GM12878 (cell line): ENCODE measurements around the gene NF1. TPM values are rescaled to one million over a fixed set of nuclear protein-coding genes. Genes with fewer than 3 reads are reported as not detected.

Experiments used
- ATAC-seq: fragments of 200-7000 bp; cut with Tn5 transposase; 3 replicates; pipeline ENCODE4 v1.9.1; 2020; ENCODE audit warnings: mild to moderate bottlenecking, moderate library complexity
- BruUV-seq: library from RNA; stranded (reverse); fragments of 400-500 nt; replicated peaks from 2 replicates; lab custom pipeline; 2021; lab: Mats Ljungman, UMichigan
- CTCF ChIA-PET: fragments of 300-600 bp; sonication (Branson Sonifier 250); formaldehyde crosslinking; extraction: SDS; loops from one replicate; lab custom pipeline; 2021; ENCODE audit warnings: inconsistent platforms; lab: Yijun Ruan, JAX
- POLR2A ChIA-PET: fragments of 350-600 bp; formaldehyde crosslinking; extraction: SDS; loops from one replicate; lab custom pipeline; 2021; ENCODE audit warnings: inconsistent platforms; lab: Charles Lee
- RAD21 ChIA-PET: fragments of 300-600 bp; sonication (Branson Sonifier 250); formaldehyde crosslinking; loops from one replicate; lab custom pipeline; 2023; ENCODE audit warnings: antibody characterized with exemption; ENCODE audit not compliant: unreplicated experiment; lab: Charles Lee
- SMC1A ChIA-PET: fragments of 300-600 bp; sonication (Branson Sonifier 250); formaldehyde crosslinking; loops from one replicate; lab custom pipeline; 2023; ENCODE audit not compliant: unreplicated experiment, uncharacterized antibody; lab: Charles Lee
- DNase-seq: peaks from one replicate; pipeline ENCODE4 v3.0.0-alpha.2; 2011; ENCODE audit warnings: low read depth, low spot score
- FAIRE-seq: peaks from 3 replicates; lab custom pipeline; 2011; peaks lifted over from hg19 to GRCh38; lab: Jason Lieb, UNC
- H2AFZ ChIP-seq: 2 replicates; pipeline ENCODE4 v1.6.0; 2011; ENCODE audit warnings: low read depth, low read length, control low read depth; ENCODE audit not compliant: control insufficient read depth
- H3K27ac ChIP-seq: 2 replicates; pipeline ENCODE4 v1.5.1; 2011; ENCODE audit warnings: control low read depth; ENCODE audit not compliant: control insufficient read depth, insufficient read depth
- H3K27me3 ChIP-seq, 2 experiments: replicated peaks in 1 of 2; 2 replicates each; pipeline versions ENCODE4 v1.6.0 to v1.6.1; 2011; ENCODE audit warnings: low read length in 1 of 2; ENCODE audit not compliant: control insufficient read depth in 2 of 2, insufficient read depth in 2 of 2
- H3K36me3 ChIP-seq, 2 experiments: 2 replicates each; pipeline ENCODE4 v1.5.1; 2011; ENCODE audit warnings: low read length in 1 of 2; ENCODE audit not compliant: control insufficient read depth in 2 of 2, insufficient read depth in 2 of 2
- H3K4me1 ChIP-seq: 2 replicates; pipeline ENCODE4 v1.6.1; 2011; ENCODE audit warnings: mild to moderate bottlenecking, low read length, moderate library complexity, mixed read lengths; ENCODE audit not compliant: control insufficient read depth, insufficient read depth
- H3K4me2 ChIP-seq: 2 replicates; pipeline ENCODE4 v1.6.0; 2011; ENCODE audit warnings: control low read depth; ENCODE audit not compliant: control insufficient read depth, insufficient read depth
- H3K4me3 ChIP-seq: fragments of 200-600 bp; sonication (generic); 2 replicates; pipeline ENCODE4 v1.5.1; 2016
- H3K79me2 ChIP-seq: 2 replicates; pipeline ENCODE4 v1.6.0; 2011; ENCODE audit warnings: low read length; ENCODE audit not compliant: control insufficient read depth, insufficient read depth
- H3K9ac ChIP-seq: 2 replicates; pipeline ENCODE4 v1.8.0; 2011; ENCODE audit warnings: low read length, control low read depth, mixed read lengths; ENCODE audit not compliant: control insufficient read depth, insufficient read depth
- H3K9me3 ChIP-seq: replicated peaks from 3 replicates; pipeline ENCODE4 v1.5.1; 2011; ENCODE audit warnings: mild to moderate bottlenecking, low read length; ENCODE audit not compliant: control insufficient read depth, insufficient read depth
- H4K20me1 ChIP-seq: 2 replicates; pipeline ENCODE4 v1.6.0; 2011; ENCODE audit not compliant: control insufficient read depth, insufficient read depth
- CBX5 ChIP-seq: sonication (generic); IDR thresholded peaks from 2 replicates; pipeline ENCODE4 v1.6.1; 2016; ENCODE audit warnings: low read depth, moderate library complexity, mild to moderate bottlenecking, inconsistent platforms
- FOS ChIP-seq: IDR thresholded peaks from 3 replicates; pipeline ENCODE4 v1.6.1; 2011; ENCODE audit warnings: borderline replicate concordance; ENCODE audit not compliant: insufficient read length; ENCODE audit errors: extremely low read depth
- HCFC1 ChIP-seq: fragments of 150-350 bp; IDR thresholded peaks from 2 replicates; pipeline ENCODE4 v1.6.1; 2014; ENCODE audit warnings: low read length
- MYB ChIP-seq: fragments of 150-350 bp; IDR thresholded peaks from 2 replicates; pipeline ENCODE4 v1.6.1; 2014; ENCODE audit warnings: mild to moderate bottlenecking, low read depth, low read length, borderline replicate concordance
- SRF ChIP-seq, 2 experiments: IDR thresholded peaks; 2 replicates each; pipeline ENCODE4 v1.6.1; 2011; ENCODE audit warnings: low read depth in 2 of 2, low read length in 2 of 2, mild to moderate bottlenecking in 1 of 2, moderate library complexity in 1 of 2
- STAT1 ChIP-seq: fragments of 450-650 bp; conservative IDR thresholded peaks from 2 replicates; pipeline ENCODE4 v1.6.1; 2014; ENCODE audit warnings: antibody characterized with exemption, mild to moderate bottlenecking
- YY1 ChIP-seq: IDR thresholded peaks from 2 replicates; pipeline ENCODE4 v1.6.1; 2011; ENCODE audit warnings: low read depth, mild to moderate bottlenecking, low read length
- ZNF207 ChIP-seq: fragments of 450-650 bp; IDR thresholded peaks from 2 replicates; pipeline ENCODE4 v1.6.1; 2014; ENCODE audit warnings: antibody characterized with exemption, mild to moderate bottlenecking, borderline replicate concordance
- ZNF274 ChIP-seq: IDR thresholded peaks from one replicate; pipeline ENCODE4 v1.8.0; 2011; ENCODE audit not compliant: insufficient read length, insufficient read depth
- WGBS: methylation state at CpG from one replicate; pipeline ENCODE4 v1.1.6; 2016; ENCODE audit warnings: low lambda C conversion rate; ENCODE audit not compliant: insufficient replicate concordance, insufficient coverage; ENCODE audit errors: missing lambda C conversion rate; 5-methylcytosine and 5-hydroxymethylcytosine counted together
- in situ Hi-C: fragments of 300-500 bp; cut with MboI; formaldehyde crosslinking; loops from 9 replicates; pipeline ENCODE4 v1.14.3; 2018; ENCODE audit warnings: mixed read lengths
- intact Hi-C: fragments of 100-400 bp; cut with micrococcal nuclease; formaldehyde crosslinking; loops from one replicate; pipeline ENCODE4 v1.14.2; 2022; ENCODE audit not compliant: unreplicated experiment
- polyA plus RNA-seq, 11 experiments: library from polyadenylated mRNA; depleted of rRNA in 4 of 11; unstranded in 6 of 11; stranded (reverse) in 5 of 11; fragments of >200 nt; fragmentation: Nextera tagmentation in 4 of 11; fragmentation: Illumina TruSeq in 1 of 11; extraction: Ambion mirVana in 4 of 11; extraction: Trizol in 1 of 11; gene quantifications; 1 replicate in 1 of 11; 2 replicates in 10 of 11; pipeline versions ENCODE4 v1.2.1 to v1.2.3, GENCODE V29; 2011 to 2016; ENCODE audit warnings: inconsistent platforms in 2 of 11, missing spikeins in 2 of 11, low read depth in 1 of 11
- total RNA-seq, 4 experiments: library from RNA; depleted of rRNA in 3 of 4; stranded (reverse); fragments of >200 nt in 3 of 4; fragmentation: Illumina TruSeq in 1 of 4; extraction: Trizol in 1 of 4; gene quantifications; 2 replicates each; pipeline versions ENCODE4 v1.2.1 to v1.2.3, GENCODE V29; 2013 to 2021
- TF ChIP-seq, protein P1 (sequence below): fragments of 450-650 bp; IDR thresholded peaks from 2 replicates; pipeline ENCODE4 v1.6.1; 2017; ENCODE audit warnings: mild to moderate bottlenecking, moderate library complexity
- TF ChIP-seq, protein P2 (sequence below): fragments of 450-650 bp; formaldehyde crosslinking; IDR thresholded peaks from 2 replicates; pipeline ENCODE4 v1.5.0; 2022; ENCODE audit warnings: mild to moderate bottlenecking, missing genetic modification characterization

NF1 gene
- total and polyA plus RNA-seq, 10 of the 15 experiments (the other 5 are each of a cell fraction or from before 2014, with no cell fraction given) = 2.5 to 31.8 (median 16.6) TPM

DNA sequence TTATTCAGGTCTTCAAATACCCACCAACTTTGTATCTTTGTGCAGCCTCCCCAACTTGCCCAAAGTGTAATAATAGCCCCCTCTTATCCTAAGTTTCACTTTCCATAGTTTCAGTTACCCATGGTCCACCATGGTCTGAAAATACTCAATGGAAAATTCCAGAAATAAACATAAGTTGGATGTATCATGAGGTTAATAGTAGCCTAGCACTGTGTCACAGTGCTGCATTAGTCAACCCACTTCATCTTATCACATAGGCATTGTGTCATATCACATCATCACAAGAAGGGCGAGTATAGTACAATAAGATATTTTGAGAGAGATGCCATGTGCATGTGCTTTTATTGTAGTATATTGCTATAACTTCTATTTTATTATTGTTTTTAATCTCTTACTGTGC, 180.3 kb downstream of the NF1 start:
- FAIRE-seq = no peak
- CTCF ChIA-PET = no interaction called here

DNA sequence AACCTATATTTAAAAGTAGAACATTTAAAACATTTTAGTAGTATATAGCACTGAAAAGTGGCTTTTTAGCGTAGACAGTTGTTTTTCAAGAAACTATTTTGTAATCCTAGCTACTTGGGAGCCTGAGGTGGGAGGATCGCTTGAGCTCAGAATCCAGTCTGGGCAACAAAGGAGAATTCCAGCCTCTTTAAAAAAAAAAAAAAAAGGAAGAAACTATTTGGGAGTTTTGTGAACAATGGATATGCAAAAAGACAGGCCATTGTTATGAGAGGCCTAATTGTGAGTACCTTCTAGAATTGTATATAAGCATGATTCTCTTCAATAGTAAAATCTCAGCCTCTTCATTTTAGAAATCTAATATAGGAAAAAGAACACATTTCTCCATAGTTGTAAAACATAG, 184.6 kb downstream of the NF1 start:
- Histone ChIP-seq H3K4me1 (no peaks in the 10 kb centered on the region), H3K9ac (no peak overlapping the region), H3K4me3 (no peak overlapping the region), H4K20me1 (no peaks in the 10 kb centered on the region), H2AFZ (no peak overlapping the region), H3K4me2 (no peak overlapping the region), H3K27ac (no peak overlapping the region), H3K36me3 (peaks cover 0 to 7% of the 10 kb centered on the region in 2 experiments; a peak in 2 of 4 replicates), H3K9me3 (no peaks in the 10 kb centered on the region), H3K27me3 (no peaks in the 10 kb centered on the region), H3K79me2 (no peaks in the 10 kb centered on the region)
- RAD21 ChIA-PET = no interaction called here
- ATAC-seq = no peak
- POLR2A ChIA-PET = interaction anchor here (0.7 kb wide), 1 partner anchor 422 kb away, joined by 3 read pairs; no protein-coding TSS in a partner anchor
- DNase-seq = no peak
- CTCF ChIA-PET = no interaction called here
- intact Hi-C loops (no loop called here), in situ Hi-C loops (no loop called here)
- WGBS = 91% methylated on average over 2 of the region's 2 CpGs
- FAIRE-seq = no peak
- no TSS peak for BruUV-seq
- SMC1A ChIA-PET = interaction anchor here (0.6 kb wide), 2 partner anchors 13 to 397 kb away, joined by 3 to 6 read pairs; no protein-coding TSS in a partner anchor
- TF ChIP-seq, protein P1, sequence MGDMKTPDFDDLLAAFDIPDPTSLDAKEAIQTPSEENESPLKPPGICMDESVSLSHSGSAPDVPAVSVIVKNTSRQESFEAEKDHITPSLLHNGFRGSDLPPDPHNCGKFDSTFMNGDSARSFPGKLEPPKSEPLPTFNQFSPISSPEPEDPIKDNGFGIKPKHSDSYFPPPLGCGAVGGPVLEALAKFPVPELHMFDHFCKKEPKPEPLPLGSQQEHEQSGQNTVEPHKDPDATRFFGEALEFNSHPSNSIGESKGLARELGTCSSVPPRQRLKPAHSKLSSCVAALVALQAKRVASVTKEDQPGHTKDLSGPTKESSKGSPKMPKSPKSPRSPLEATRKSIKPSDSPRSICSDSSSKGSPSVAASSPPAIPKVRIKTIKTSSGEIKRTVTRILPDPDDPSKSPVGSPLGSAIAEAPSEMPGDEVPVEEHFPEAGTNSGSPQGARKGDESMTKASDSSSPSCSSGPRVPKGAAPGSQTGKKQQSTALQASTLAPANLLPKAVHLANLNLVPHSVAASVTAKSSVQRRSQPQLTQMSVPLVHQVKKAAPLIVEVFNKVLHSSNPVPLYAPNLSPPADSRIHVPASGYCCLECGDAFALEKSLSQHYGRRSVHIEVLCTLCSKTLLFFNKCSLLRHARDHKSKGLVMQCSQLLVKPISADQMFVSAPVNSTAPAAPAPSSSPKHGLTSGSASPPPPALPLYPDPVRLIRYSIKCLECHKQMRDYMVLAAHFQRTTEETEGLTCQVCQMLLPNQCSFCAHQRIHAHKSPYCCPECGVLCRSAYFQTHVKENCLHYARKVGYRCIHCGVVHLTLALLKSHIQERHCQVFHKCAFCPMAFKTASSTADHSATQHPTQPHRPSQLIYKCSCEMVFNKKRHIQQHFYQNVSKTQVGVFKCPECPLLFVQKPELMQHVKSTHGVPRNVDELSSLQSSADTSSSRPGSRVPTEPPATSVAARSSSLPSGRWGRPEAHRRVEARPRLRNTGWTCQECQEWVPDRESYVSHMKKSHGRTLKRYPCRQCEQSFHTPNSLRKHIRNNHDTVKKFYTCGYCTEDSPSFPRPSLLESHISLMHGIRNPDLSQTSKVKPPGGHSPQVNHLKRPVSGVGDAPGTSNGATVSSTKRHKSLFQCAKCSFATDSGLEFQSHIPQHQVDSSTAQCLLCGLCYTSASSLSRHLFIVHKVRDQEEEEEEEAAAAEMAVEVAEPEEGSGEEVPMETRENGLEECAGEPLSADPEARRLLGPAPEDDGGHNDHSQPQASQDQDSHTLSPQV = no peak
- TF ChIP-seq HCFC1 = no peak
- no peak for TF ChIP-seq YY1
- TF ChIP-seq FOS = no peak
- no peak for TF ChIP-seq STAT1
- TF ChIP-seq, protein P2, sequence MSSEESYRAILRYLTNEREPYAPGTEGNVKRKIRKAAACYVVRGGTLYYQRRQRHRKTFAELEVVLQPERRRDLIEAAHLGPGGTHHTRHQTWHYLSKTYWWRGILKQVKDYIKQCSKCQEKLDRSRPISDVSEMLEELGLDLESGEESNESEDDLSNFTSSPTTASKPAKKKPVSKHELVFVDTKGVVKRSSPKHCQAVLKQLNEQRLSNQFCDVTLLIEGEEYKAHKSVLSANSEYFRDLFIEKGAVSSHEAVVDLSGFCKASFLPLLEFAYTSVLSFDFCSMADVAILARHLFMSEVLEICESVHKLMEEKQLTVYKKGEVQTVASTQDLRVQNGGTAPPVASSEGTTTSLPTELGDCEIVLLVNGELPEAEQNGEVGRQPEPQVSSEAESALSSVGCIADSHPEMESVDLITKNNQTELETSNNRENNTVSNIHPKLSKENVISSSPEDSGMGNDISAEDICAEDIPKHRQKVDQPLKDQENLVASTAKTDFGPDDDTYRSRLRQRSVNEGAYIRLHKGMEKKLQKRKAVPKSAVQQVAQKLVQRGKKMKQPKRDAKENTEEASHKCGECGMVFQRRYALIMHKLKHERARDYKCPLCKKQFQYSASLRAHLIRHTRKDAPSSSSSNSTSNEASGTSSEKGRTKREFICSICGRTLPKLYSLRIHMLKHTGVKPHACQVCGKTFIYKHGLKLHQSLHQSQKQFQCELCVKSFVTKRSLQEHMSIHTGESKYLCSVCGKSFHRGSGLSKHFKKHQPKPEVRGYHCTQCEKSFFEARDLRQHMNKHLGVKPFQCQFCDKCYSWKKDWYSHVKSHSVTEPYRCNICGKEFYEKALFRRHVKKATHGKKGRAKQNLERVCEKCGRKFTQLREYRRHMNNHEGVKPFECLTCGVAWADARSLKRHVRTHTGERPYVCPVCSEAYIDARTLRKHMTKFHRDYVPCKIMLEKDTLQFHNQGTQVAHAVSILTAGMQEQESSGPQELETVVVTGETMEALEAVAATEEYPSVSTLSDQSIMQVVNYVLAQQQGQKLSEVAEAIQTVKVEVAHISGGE (CRISPR knock-in tag) = no peak
- no peak for TF ChIP-seq CBX5
- TF ChIP-seq ZNF274 = no peak
- TF ChIP-seq SRF (IDR thresholded peaks at IDR 0.05; ENCODE audit: low read depth in 2 of 2, low read length in 2 of 2) = no peak

More for the DNA sequence above, 180.3 kb downstream of the NF1 start:
- H3K27ac ChIP-seq = no peak overlapping the region
- H3K9ac ChIP-seq = no peak overlapping the region
- WGBS = 96% methylated on average over 1 of the region's 1 CpG
- H3K9me3 ChIP-seq = no peaks in the 10 kb centered on the region
- no peak overlapping the region for H3K4me3 ChIP-seq
- TF ChIP-seq MYB = no peak
- TF ChIP-seq ZNF207 = no peak
- POLR2A ChIA-PET = no interaction called here
- SMC1A ChIA-PET = interaction anchor here (1.2 kb wide), 1 partner anchor 97 kb away, joined by 3 read pairs; no protein-coding TSS in a partner anchor
- no peak overlapping the region for H2AFZ ChIP-seq
- H3K79me2 ChIP-seq = no peaks in the 10 kb centered on the region
- peaks cover 0 to 9% of the 10 kb centered on the region in 2 experiments; a peak in 2 of 4 replicates for H3K36me3 ChIP-seq
- RAD21 ChIA-PET = no interaction called here
- no peak for DNase-seq
- H3K4me1 ChIP-seq = no peaks in the 10 kb centered on the region
- ATAC-seq = no peak
- no peaks in the 10 kb centered on the region for H4K20me1 ChIP-seq
- intact Hi-C loops (no loop called here), in situ Hi-C loops (no loop called here)
- no TSS peak for BruUV-seq
- H3K27me3 ChIP-seq = no peaks in the 10 kb centered on the region
- no peak overlapping the region for H3K4me2 ChIP-seq
